Spinal cord (tissue), 10 donors: ENCODE results near the gene INSR. TPM values are rescaled to one million over a fixed set of nuclear protein-coding genes. Genes with fewer than 3 reads are reported as not detected.

Source experiments
- DNase-seq, 6 donors: peaks; one replicate each; pipeline versions ENCODE4 v3.0.0 to v3.0.0-alpha.2; 2013 to 2015; ENCODE audit warnings: low spot score in 6 of 6, low read depth in 4 of 6
- H3K27ac ChIP-seq: one replicate; pipeline ENCODE4 v1.5.1; 2013; ENCODE audit warnings: low read depth, low read length, control low read depth
- H3K27me3 ChIP-seq: one replicate; pipeline ENCODE4 v1.6.1; 2013; ENCODE audit warnings: low read length; ENCODE audit not compliant: control insufficient read depth, insufficient read depth
- H3K36me3 ChIP-seq: one replicate; pipeline ENCODE4 v1.6.1; 2013; ENCODE audit warnings: low read length; ENCODE audit not compliant: control insufficient read depth, insufficient read depth
- H3K4me1 ChIP-seq: one replicate; pipeline ENCODE4 v1.6.1; 2013; ENCODE audit warnings: low read length; ENCODE audit not compliant: control insufficient read depth, insufficient read depth
- H3K4me3 ChIP-seq: one replicate; pipeline ENCODE4 v1.5.1; 2013; ENCODE audit warnings: low read depth, low read length, control low read depth
- H3K9me3 ChIP-seq: one replicate; pipeline ENCODE4 v1.6.1; 2013; ENCODE audit warnings: low read length; ENCODE audit not compliant: control insufficient read depth, insufficient read depth
- WGBS: methylation state at CpG from one replicate; pipeline ENCODE4 v1.1.5; 2013; ENCODE audit warnings: missing lambda C conversion rate; ENCODE audit not compliant: insufficient coverage; 5-methylcytosine and 5-hydroxymethylcytosine counted together
- polyA plus RNA-seq, 2 donors: library from polyadenylated mRNA; unstranded; fragments of 120-200 nt; gene quantifications; one replicate each; pipeline ENCODE4 v1.2.1, GENCODE V29; 2013; ENCODE audit not compliant: insufficient read length in 2 of 2
- total RNA-seq, 2 donors: library from RNA; depleted of rRNA in 1 of 2; stranded (reverse); fragments of 120-200 nt in 1 of 2; fragments of >200 nt in 1 of 2; gene quantifications; one replicate each; pipeline versions ENCODE4 v1.2.3 to v1.2.4, GENCODE V29; 2013 to 2014
- donor health status: healthy.

The INSR gene
- total and polyA plus RNA-seq, 4 donors: 15.3 to 47.7 (median 33.2) TPM

- H3K27me3 ChIP-seq: no peaks in the 10 kb centered on the region
- no peak for DNase-seq
- no peak overlapping the region for H3K4me3 ChIP-seq
- H3K27ac ChIP-seq: no peak overlapping the region
- H3K36me3 ChIP-seq: no peaks in the 10 kb centered on the region
- H3K9me3 ChIP-seq: no peaks in the 10 kb centered on the region
- peaks cover 10% of the 10 kb centered on the region for H3K4me1 ChIP-seq
- 44% methylated on average over 6 of the region's 7 CpGs for WGBS
Measured at GRCh38 chr19:7297742-7298141, 3.5 kb upstream of the INSR start.

DNA sequence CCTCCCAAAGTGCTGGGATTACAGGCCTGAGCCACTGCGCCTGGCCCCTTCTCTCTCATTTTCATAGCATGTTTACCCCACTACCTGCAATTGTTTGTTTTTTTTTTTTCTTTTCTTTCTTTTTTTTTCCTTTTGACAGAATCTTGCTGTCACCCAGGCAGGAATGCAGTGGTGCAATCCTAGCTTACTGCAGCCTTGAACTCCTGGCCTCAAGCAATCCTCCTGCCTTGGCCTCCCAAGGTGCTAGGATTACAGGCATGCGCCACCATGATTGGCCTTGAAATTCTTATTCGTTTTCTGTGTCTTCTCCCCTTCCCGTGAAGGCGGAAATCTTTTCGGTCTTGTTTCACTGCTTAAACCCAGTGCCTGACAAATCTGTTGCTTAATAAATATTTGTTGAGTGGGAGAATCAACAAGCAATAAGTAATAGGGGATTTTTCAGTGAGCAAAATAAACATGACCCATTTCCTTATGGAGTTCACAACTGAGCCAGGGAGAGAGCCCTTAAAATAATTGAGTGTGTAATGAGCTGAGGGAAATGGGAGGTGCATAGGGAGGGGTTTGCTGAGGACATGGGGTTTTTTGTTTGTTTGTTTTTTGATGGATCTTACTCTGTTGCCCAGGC is 1.8 kb upstream of the INSR start:
- H3K4me1 ChIP-seq: peaks cover 17% of the 10 kb centered on the region
- no peak for DNase-seq
- no peaks in the 10 kb centered on the region for H3K36me3 ChIP-seq
- H3K27ac ChIP-seq: no peak overlapping the region
- H3K27me3 ChIP-seq: no peaks in the 10 kb centered on the region
- no peaks in the 10 kb centered on the region for H3K9me3 ChIP-seq
- no peak overlapping the region for H3K4me3 ChIP-seq
- WGBS: 93% methylated on average over 2 of the region's 6 CpGs

DNA sequence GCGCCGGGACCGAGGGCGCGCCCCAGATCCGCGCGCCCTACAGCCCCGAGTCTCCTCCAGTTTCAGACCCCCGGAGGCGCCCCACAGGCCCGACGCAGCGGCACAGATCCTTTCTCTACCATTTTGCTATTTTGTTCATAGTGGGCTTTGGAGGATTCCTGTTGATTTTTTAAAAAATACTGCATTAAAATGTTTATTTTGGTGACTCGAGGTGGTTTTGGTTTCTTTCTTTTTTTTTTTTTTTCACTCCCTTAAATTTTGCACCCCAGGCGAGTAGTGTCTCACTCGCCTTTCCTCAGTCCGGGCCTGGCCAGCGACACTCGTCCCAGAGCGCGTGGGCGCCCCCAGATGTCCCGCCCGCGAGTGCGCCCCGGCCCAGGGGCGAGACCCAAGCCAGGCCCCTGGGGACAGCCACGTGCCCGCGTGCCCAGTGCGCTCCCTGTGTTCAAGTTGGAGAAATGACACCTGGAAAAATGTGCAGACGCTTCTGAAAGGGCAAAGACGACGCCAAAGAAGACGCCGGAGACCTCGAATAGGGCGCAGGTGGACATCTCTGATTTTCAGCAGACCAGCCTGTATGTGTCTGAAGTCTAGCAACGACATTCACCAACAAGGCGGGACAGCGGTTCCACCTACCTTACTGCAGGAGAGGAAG is 471 bp upstream of the INSR start:
- H3K27ac ChIP-seq: peak overlapping the region; percentile 52
- no peaks in the 10 kb centered on the region for H3K9me3 ChIP-seq
- peak overlapping the region; percentile 57 for H3K4me3 ChIP-seq
- H3K4me1 ChIP-seq: peaks cover 17% of the 10 kb centered on the region
- peak in 5 of 6 donors; percentile 19 to 82 (median 35) for DNase-seq
- no peaks in the 10 kb centered on the region for H3K36me3 ChIP-seq
- H3K27me3 ChIP-seq: no peaks in the 10 kb centered on the region
- WGBS: 1% methylated on average over 35 of the region's 43 CpGs

GRCh38 chr19:7292950-7293761 is 1.1 kb downstream of the INSR start:
- no peaks in the 10 kb centered on the region for H3K9me3 ChIP-seq
- peaks cover 17% of the 10 kb centered on the region for H3K4me1 ChIP-seq
- H3K27ac ChIP-seq: peak overlapping the region; percentile 33
- no peaks in the 10 kb centered on the region for H3K36me3 ChIP-seq
- no peaks in the 10 kb centered on the region for H3K27me3 ChIP-seq
- DNase-seq: peak in 2 of 6 donors; percentile 13 to 32
- peak overlapping the region; percentile 59 for H3K4me3 ChIP-seq
- WGBS: 4% methylated on average over 50 of the region's 54 CpGs

GRCh38 chr19:7292352-7292949 is 1.8 kb downstream of the INSR start:
- H3K4me1 ChIP-seq: peaks cover 17% of the 10 kb centered on the region
- peak overlapping the region; percentile 59 for H3K4me3 ChIP-seq
- no peaks in the 10 kb centered on the region for H3K27me3 ChIP-seq
- no peaks in the 10 kb centered on the region for H3K36me3 ChIP-seq
- WGBS: 60% methylated on average over 4 of the region's 12 CpGs
- DNase-seq: no peak
- H3K27ac ChIP-seq: no peak overlapping the region
- H3K9me3 ChIP-seq: no peaks in the 10 kb centered on the region

GRCh38 chr19:7288977-7289376 is 5.2 kb downstream of the INSR start:
- DNase-seq: no peak
- WGBS: 84% methylated on average over 5 of the region's 6 CpGs
- Histone ChIP-seq H3K27ac (no peak overlapping the region), H3K9me3 (no peaks in the 10 kb centered on the region), H3K27me3 (no peaks in the 10 kb centered on the region), H3K4me3 (no peak overlapping the region), H3K36me3 (no peaks in the 10 kb centered on the region), H3K4me1 (peaks cover 13% of the 10 kb centered on the region)

DNA sequence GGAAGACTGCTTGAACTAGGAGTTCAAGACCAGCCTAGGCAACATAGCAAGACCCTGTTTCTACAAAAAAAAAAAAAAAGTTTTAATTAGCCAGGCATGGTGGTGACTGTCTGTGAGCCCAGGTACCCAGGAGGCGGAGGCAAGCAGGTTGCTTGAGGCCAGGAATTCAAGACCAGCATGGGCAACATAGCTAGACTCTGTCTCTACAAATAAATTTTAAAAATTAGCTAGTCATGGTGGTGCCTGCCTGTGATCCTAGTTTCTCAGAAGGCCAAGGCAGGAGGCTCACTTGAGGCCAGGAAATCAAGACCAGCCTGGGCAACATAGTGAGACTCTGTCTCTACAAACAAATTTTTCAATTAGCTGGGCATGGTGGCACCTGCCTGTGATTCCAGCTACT is 6.1 kb downstream of the INSR start:
- Histone ChIP-seq H3K27me3 (no peaks in the 10 kb centered on the region), H3K27ac (no peak overlapping the region), H3K4me3 (no peak overlapping the region), H3K36me3 (no peaks in the 10 kb centered on the region), H3K9me3 (no peaks in the 10 kb centered on the region), H3K4me1 (peaks cover 11% of the 10 kb centered on the region)
- DNase-seq: no peak
- WGBS: no CpG with 5 or more reads among the region's 1 CpG

DNA sequence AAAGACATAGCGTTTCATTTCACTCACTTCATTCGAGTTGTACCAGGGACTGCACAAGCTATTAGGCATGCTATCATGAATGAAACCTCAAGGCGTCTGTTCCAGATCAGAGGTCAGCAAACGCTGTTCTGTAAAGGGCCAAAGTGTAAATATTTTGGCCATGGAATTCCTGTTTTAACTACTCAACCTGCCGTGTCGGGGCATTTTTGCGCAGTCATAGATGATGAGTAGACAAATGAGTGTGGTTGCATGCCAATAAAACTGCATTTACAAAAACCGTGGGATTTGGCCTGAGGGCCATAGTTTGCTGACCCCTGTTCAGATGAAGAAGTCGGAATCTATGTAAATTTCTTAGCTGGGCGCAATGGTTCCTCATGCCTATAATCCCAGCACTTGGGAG is 6.5 kb downstream of the INSR start:
- no peaks in the 10 kb centered on the region for H3K27me3 ChIP-seq
- peak in 1 of 6 donors; percentile 2 for DNase-seq
- H3K4me1 ChIP-seq: peaks cover 7% of the 10 kb centered on the region
- no peaks in the 10 kb centered on the region for H3K9me3 ChIP-seq
- no peak overlapping the region for H3K4me3 ChIP-seq
- 80% methylated on average over 6 of the region's 10 CpGs for WGBS
- no peak overlapping the region for H3K27ac ChIP-seq
- no peaks in the 10 kb centered on the region for H3K36me3 ChIP-seq

DNA sequence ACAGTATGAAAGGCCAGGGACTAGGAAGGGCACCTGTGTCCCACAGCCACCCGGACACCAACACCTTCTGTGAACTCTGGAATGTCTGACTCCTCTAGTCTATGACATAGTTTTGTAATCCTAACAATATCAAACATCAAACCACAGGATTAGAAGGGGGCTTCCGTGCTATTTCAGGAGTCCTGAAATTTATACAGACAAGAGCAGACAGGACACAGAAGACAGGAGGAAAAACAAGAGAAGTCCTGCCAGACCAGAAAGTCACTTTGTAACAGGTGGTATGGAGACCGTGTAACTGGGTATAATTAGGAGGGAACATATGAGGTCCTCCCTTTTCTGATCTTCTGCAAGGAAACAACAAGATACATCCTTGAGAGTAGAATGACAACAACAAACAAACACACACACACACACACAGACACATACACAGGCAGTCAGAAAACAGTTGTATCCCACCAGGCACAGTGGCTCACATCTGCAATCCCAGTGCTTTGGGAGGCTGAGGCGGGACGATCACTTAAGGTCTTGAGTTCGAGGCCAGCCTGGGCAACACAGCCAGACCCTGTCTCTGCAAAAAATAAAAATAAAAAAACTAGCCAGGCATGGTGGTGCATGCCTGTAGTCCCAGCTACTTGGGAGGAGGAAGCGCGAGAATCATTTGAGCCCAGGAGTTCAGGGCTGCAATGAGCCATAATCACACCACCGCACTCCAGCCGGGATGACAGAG is 13.1 kb downstream of the INSR start:
- Histone ChIP-seq H3K4me1 (no peaks in the 10 kb centered on the region), H3K4me3 (no peak overlapping the region), H3K36me3 (peaks cover 10% of the 10 kb centered on the region), H3K27ac (no peak overlapping the region), H3K27me3 (no peaks in the 10 kb centered on the region), H3K9me3 (no peaks in the 10 kb centered on the region)
- 97% methylated on average over 5 of the region's 10 CpGs for WGBS
- no peak for DNase-seq
